ENCODE measurements around the gene DDN.

DNA sequence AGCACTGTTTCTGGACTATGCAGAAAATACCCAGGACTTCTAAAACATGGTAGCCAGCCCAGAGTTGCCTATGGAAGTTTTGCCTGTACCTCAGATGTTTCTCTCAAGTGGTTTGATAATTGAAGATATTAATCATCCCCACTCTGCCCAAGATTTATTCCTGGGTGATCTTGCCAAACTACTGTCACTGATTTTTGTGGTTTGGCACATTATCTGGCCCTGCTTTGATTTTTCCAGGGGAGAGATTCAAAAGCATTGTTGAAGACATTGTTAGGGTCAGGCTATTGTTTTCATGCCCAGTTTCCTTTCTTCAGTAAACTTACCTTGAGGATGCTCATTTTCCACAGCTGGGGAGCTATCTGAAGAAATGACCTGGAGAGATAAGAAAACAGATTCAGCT is 13.6 kb upstream of the DDN start:
- TF ChIP-seq, protein P1, sequence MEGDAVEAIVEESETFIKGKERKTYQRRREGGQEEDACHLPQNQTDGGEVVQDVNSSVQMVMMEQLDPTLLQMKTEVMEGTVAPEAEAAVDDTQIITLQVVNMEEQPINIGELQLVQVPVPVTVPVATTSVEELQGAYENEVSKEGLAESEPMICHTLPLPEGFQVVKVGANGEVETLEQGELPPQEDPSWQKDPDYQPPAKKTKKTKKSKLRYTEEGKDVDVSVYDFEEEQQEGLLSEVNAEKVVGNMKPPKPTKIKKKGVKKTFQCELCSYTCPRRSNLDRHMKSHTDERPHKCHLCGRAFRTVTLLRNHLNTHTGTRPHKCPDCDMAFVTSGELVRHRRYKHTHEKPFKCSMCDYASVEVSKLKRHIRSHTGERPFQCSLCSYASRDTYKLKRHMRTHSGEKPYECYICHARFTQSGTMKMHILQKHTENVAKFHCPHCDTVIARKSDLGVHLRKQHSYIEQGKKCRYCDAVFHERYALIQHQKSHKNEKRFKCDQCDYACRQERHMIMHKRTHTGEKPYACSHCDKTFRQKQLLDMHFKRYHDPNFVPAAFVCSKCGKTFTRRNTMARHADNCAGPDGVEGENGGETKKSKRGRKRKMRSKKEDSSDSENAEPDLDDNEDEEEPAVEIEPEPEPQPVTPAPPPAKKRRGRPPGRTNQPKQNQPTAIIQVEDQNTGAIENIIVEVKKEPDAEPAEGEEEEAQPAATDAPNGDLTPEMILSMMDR (conservative IDR thresholded peaks at IDR 0.05), result no peak
- TF ChIP-seq EZH2 (IDR thresholded peaks at IDR 0.05; ENCODE audit: low read depth), result no peak

Measured in PC-9 (cell line).